ENCODE measurements around the gene NPHP4. TPM values are rescaled to one million over a fixed set of nuclear protein-coding genes. Genes with fewer than 3 reads are reported as not detected.

Gene NPHP4
- total and polyA plus RNA-seq, 2 donors = 5.1 to 6.8 TPM

DNA sequence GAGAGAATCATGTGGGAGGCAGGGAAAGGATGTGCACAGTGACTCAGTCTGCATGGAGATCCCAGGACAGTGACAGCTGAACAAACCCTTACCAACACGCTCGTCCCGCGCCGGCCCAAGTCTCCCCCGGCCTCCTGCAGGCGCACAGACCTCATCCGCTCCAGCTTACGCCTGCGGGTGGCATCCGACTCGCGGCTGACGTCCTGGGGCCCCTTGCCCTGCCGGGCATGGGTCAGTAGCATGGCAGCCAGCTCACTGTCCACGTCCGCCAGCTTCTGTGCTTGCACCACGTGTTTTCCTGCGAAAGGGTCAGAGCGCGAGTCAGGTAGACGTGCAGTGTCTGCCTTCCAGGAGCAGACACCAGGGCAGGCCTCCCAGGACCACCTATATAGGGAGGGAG is 115.2 kb downstream of the NPHP4 start:
- no peak overlapping the region for H3K27ac ChIP-seq (ENCODE audit: low read depth)
- no peak overlapping the region for H3K4me3 ChIP-seq (ENCODE audit: low read depth, low read length)
- no peak for DNase-seq (ENCODE audit: extremely low spot score)
- WGBS = 91% methylated on average over 22 of the region's 22 CpGs
- no peaks in the 10 kb centered on the region for H3K4me1 ChIP-seq (ENCODE audit: insufficient read depth)
- peaks cover 2% of the 10 kb centered on the region for H3K36me3 ChIP-seq (ENCODE audit: insufficient read depth)

- H3K4me3 ChIP-seq (ENCODE audit: low read depth, low read length) = no peak overlapping the region
- H3K36me3 ChIP-seq (ENCODE audit: insufficient read depth) = peaks cover 2% of the 10 kb centered on the region
- no peak for DNase-seq (ENCODE audit: extremely low spot score)
- WGBS = 90% methylated on average over 7 of the region's 7 CpGs
- H3K27ac ChIP-seq (ENCODE audit: low read depth) = no peak overlapping the region
- H3K4me1 ChIP-seq (ENCODE audit: insufficient read depth) = no peaks in the 10 kb centered on the region
Measured at GRCh38 chr1:5876094-5876650, 116.1 kb downstream of the NPHP4 start.

GRCh38 chr1:5875345-5875910 is 116.8 kb downstream of the NPHP4 start:
- Histone ChIP-seq H3K4me1 (ENCODE audit: insufficient read depth) (no peaks in the 10 kb centered on the region), H3K4me3 (ENCODE audit: low read depth, low read length) (no peak overlapping the region), H3K36me3 (ENCODE audit: insufficient read depth) (peaks cover 2% of the 10 kb centered on the region), H3K27ac (ENCODE audit: low read depth) (no peak overlapping the region)
- WGBS = 91% methylated on average over 15 of the region's 15 CpGs
- DNase-seq (ENCODE audit: extremely low spot score) = no peak

DNA sequence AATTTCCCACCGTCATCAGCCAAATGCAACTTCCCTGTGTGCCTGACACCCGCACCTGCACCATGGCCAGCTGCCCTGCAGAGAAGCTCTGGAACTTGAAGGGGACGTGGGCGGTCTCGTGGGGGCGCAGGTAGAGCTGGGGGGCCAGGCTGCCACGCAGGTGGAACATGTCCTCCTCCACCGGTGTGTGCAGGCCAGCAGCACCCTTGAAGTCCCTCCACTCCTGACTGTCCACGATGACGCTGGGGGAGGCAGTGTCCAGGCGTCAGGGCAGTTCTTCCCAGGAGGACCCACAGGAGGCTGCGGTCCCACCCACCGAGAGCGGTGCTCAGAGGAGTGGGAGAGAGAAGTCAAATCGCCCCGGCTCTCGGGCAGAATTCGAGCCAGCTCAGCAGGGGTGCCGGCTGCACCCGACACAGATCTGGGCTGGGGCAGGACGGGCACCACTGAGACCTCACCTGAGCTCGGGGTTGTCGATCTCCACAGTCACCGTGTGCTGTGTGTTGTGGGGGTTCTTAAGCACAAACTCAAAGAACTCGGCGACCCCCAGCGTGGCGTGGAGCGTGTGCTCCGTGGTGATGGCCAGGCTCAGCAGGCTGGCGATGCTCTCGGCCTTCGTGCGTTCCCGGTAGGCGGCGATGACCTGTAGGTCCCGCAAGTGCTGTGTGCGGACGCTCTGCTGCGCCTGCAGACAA is 117.7 kb downstream of the NPHP4 start:
- Histone ChIP-seq H3K4me3 (ENCODE audit: low read depth, low read length) (no peak overlapping the region), H3K27ac (ENCODE audit: low read depth) (no peak overlapping the region), H3K36me3 (ENCODE audit: insufficient read depth) (no peaks in the 10 kb centered on the region), H3K4me1 (ENCODE audit: insufficient read depth) (no peaks in the 10 kb centered on the region)
- DNase-seq (ENCODE audit: extremely low spot score) = no peak
- WGBS = 96% methylated on average over 41 of the region's 41 CpGs

DNA sequence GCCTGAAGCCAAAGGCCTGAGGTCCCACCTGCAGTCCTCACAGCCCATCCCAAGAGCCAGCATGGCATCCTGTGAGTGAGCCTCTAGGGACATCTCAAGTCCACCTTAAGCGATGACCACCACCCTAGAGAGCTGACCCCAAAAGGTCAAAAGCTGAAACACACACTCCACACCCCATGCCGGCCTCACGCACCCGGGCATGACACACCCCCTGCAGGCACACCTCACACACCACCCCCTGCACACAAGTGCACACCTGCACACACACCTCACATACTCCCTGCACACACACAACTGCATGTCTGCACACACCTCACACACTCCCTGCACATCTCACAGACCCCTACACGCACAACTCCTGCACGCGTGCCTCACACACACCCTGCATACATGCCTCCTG is 118.7 kb downstream of the NPHP4 start:
- H3K36me3 ChIP-seq (ENCODE audit: insufficient read depth) = no peaks in the 10 kb centered on the region
- H3K27ac ChIP-seq (ENCODE audit: low read depth) = no peak overlapping the region
- H3K4me3 ChIP-seq (ENCODE audit: low read depth, low read length) = no peak overlapping the region
- WGBS = 93% methylated on average over 7 of the region's 7 CpGs
- no peak for DNase-seq (ENCODE audit: extremely low spot score)
- H3K4me1 ChIP-seq (ENCODE audit: insufficient read depth) = no peaks in the 10 kb centered on the region

- 96% methylated on average over 16 of the region's 16 CpGs for WGBS
- Histone ChIP-seq H3K4me1 (ENCODE audit: insufficient read depth) (no peaks in the 10 kb centered on the region), H3K27ac (ENCODE audit: low read depth) (no peak overlapping the region), H3K4me3 (ENCODE audit: low read depth, low read length) (no peak overlapping the region), H3K36me3 (ENCODE audit: insufficient read depth) (no peaks in the 10 kb centered on the region)
- DNase-seq (ENCODE audit: extremely low spot score) = no peak
Measured at GRCh38 chr1:5872886-5873285, 119.3 kb downstream of the NPHP4 start.

DNA sequence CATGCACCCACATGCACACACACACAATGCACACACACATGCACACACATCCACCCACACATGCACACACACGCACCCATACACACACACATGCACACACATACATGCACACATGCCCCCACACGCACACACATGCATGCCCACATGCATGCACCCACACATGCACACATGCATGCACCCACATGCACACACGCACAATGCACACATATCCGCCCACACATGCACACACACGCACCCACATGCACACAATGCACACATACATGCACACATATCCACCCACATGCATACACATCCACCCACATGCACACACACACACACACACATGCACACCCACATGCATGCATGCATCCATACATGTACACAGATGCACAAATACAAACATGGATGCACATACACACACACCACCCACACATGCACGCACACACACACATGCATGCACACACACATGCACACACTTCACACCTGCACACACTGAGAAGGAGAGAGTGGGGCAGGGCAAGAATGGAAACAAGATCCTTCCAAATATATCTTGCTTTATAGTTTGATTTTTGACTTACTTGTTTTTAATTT is 123.2 kb downstream of the NPHP4 start:
- DNase-seq (ENCODE audit: extremely low spot score) = no peak
- Histone ChIP-seq H3K36me3 (ENCODE audit: insufficient read depth) (no peaks in the 10 kb centered on the region), H3K4me3 (ENCODE audit: low read depth, low read length) (no peak overlapping the region), H3K27ac (ENCODE audit: low read depth) (no peak overlapping the region), H3K4me1 (ENCODE audit: insufficient read depth) (no peaks in the 10 kb centered on the region)
- WGBS = 98% methylated on average over 6 of the region's 6 CpGs

DNA sequence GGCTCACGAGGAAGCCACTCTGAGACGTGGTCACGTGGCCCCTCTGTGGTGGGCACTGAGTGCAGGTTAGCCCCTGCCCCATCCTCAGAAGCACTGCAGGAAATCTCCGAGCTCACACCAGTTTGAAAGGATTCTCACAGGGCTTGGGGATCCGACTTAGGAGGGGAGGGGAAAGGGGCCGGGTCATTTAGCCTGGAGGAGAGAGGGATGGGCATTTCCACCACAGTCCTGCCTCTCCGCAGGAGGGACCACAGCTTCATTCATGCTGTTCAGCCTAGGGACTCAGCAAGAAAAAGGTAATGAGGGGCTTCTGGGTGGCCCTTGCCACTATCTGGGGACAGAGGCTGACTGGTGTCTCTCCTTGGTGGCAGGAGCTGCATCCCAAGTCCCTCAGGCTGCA is 126.5 kb downstream of the NPHP4 start:
- WGBS = 85% methylated on average over 7 of the region's 7 CpGs
- no peaks in the 10 kb centered on the region for H3K36me3 ChIP-seq (ENCODE audit: insufficient read depth)
- H3K4me3 ChIP-seq (ENCODE audit: low read depth, low read length) = no peak overlapping the region
- H3K27ac ChIP-seq (ENCODE audit: low read depth) = no peak overlapping the region
- no peak for DNase-seq (ENCODE audit: extremely low spot score)
- no peaks in the 10 kb centered on the region for H3K4me1 ChIP-seq (ENCODE audit: insufficient read depth)

GRCh38 chr1:5865056-5865455 is 127.2 kb downstream of the NPHP4 start:
- WGBS = 91% methylated on average over 16 of the region's 16 CpGs
- Histone ChIP-seq H3K36me3 (ENCODE audit: insufficient read depth) (no peaks in the 10 kb centered on the region), H3K27ac (ENCODE audit: low read depth) (no peak overlapping the region), H3K4me3 (ENCODE audit: low read depth, low read length) (no peak overlapping the region), H3K4me1 (ENCODE audit: insufficient read depth) (no peaks in the 10 kb centered on the region)
- no peak for DNase-seq (ENCODE audit: extremely low spot score)

GRCh38 chr1:5864256-5864655 is 128.0 kb downstream of the NPHP4 start:
- Histone ChIP-seq H3K4me1 (ENCODE audit: insufficient read depth) (no peaks in the 10 kb centered on the region), H3K4me3 (ENCODE audit: low read depth, low read length) (no peak overlapping the region), H3K27ac (ENCODE audit: low read depth) (no peak overlapping the region), H3K36me3 (ENCODE audit: insufficient read depth) (no peaks in the 10 kb centered on the region)
- WGBS = 96% methylated on average over 16 of the region's 16 CpGs
- DNase-seq (ENCODE audit: extremely low spot score) = no peak

GRCh38 chr1:5863238-5863637 is 129.0 kb downstream of the NPHP4 start:
- no peaks in the 10 kb centered on the region for H3K36me3 ChIP-seq (ENCODE audit: insufficient read depth)
- no peak overlapping the region for H3K4me3 ChIP-seq (ENCODE audit: low read depth, low read length)
- 94% methylated on average over 17 of the region's 17 CpGs for WGBS
- H3K4me1 ChIP-seq (ENCODE audit: insufficient read depth) = no peaks in the 10 kb centered on the region
- H3K27ac ChIP-seq (ENCODE audit: low read depth) = no peak overlapping the region
- no peak for DNase-seq (ENCODE audit: extremely low spot score)

DNA sequence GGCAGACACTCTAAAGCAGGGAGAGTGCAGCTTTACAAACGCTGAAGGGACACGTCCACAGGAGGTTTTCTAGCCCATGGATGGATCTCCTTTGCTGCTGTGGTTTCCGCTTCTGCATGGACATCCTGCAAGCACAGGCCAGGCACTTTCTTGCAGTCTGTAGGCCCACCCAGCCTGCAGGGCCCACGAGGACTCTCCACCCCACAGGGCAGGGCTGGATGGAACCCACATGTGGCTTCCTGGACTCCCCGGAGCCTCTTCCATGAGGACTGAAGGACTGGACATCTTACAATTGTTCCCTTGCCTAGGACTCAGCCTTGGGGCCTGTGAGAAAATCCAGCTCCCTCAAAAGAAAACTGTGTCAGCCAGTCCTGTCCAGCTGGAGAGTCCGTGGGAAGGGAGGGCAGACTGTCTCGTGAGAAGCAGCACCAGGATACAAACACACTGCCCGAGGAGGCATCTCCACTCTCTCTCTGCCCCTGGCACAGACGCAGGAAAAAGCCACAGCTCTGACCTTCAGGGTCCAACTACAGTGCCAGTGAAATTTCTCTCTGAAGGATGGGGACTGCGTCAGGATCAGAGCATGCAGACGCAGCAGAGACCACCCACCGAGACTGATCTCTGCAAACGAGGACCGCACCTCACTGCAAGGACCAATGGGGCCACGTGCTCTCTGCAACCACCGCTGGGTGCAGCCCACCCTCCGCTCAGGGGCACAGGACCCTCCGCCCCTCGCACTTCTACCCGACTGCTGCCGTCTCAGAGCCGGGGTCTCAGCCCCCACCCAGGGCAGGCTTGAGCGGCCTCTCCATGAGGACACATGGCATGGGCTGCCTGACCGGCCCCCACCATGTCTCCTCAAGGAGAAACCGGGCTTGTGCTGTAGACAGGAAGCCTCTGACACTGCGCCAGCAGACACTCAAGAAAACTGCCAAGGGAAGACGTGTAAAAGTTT is 130.1 kb downstream of the NPHP4 start:
- Histone ChIP-seq H3K4me1 (ENCODE audit: insufficient read depth) (no peaks in the 10 kb centered on the region), H3K4me3 (ENCODE audit: low read depth, low read length) (no peak overlapping the region), H3K27ac (ENCODE audit: low read depth) (no peak overlapping the region), H3K36me3 (ENCODE audit: insufficient read depth) (no peaks in the 10 kb centered on the region)
- 74% methylated on average over 27 of the region's 27 CpGs for WGBS
- no peak for DNase-seq (ENCODE audit: extremely low spot score)

GRCh38 chr1:5860277-5860676 is 131.9 kb downstream of the NPHP4 start:
- DNase-seq (ENCODE audit: extremely low spot score) = no peak
- WGBS = 89% methylated on average over 19 of the region's 19 CpGs
- no peak overlapping the region for H3K4me3 ChIP-seq (ENCODE audit: low read depth, low read length)
- H3K36me3 ChIP-seq (ENCODE audit: insufficient read depth) = no peaks in the 10 kb centered on the region
- no peaks in the 10 kb centered on the region for H3K4me1 ChIP-seq (ENCODE audit: insufficient read depth)
- H3K27ac ChIP-seq (ENCODE audit: low read depth) = no peak overlapping the region

All from urinary bladder (tissue), 4 donors.